Tongue (tissue), 1 donor: ENCODE data around the gene CFI. TPM values are rescaled to one million over a fixed set of nuclear protein-coding genes. Genes with fewer than 3 reads are reported as not detected.

Source experiments
- total RNA-seq: library from RNA; depleted of rRNA; stranded (reverse); fragments of >200 nt; gene quantifications from one replicate; pipeline ENCODE4 v1.2.3, GENCODE V29; 2014

CFI gene
- total RNA-seq, 1 donor from 2014 or later = 11.8 TPM

Other genes starting within 250 kb of the CFI start
- 39.2 TPM for gene MCUB, start 241.8 kb downstream of the CFI start, total RNA-seq
- 18.4 TPM for gene CASP6, start 98.6 kb downstream of the CFI start, total RNA-seq
- gene PLA2G12A, start 71.9 kb downstream of the CFI start, total RNA-seq = 19.6 TPM
- 9.0 TPM for gene GAR1, start 13.8 kb upstream of the CFI start, total RNA-seq
- not detected for gene RRH, start 26.0 kb upstream of the CFI start, total RNA-seq
- 0.51 TPM for gene LRIT3, start 46.1 kb upstream of the CFI start, total RNA-seq
- gene EGF, start 110.9 kb upstream of the CFI start, total RNA-seq = 16.9 TPM